HG02588 (cell line): Measurements from ENCODE around the gene KCNC3.

Source experiments
- ATAC-seq: cut with Tn5 transposase; IDR thresholded peaks from one replicate; pipeline ENCODE4 v1.9.1; 2021; ENCODE audit warnings: mild to moderate bottlenecking, moderate library complexity; ENCODE audit not compliant: unreplicated experiment

Gene KCNC3

GRCh38 chr19:50328224-50328872 lies 829 bp downstream of the KCNC3 start:
- ATAC-seq, result peak; percentile 3

- no peak for ATAC-seq
Observed at GRCh38 chr19:50327461-50328223, 1.5 kb downstream of the KCNC3 start.

GRCh38 chr19:50327013-50327412 lies 2.2 kb downstream of the KCNC3 start:
- no peak for ATAC-seq

GRCh38 chr19:50326101-50326664 lies 3.0 kb downstream of the KCNC3 start:
- ATAC-seq, result no peak

- no peak for ATAC-seq
Observed at GRCh38 chr19:50325310-50326100, 3.7 kb downstream of the KCNC3 start.

- no peak for ATAC-seq
Observed at GRCh38 chr19:50324331-50324730, 4.8 kb downstream of the KCNC3 start.

GRCh38 chr19:50323782-50324133 lies 5.4 kb downstream of the KCNC3 start:
- no peak for ATAC-seq

GRCh38 chr19:50322931-50323781 lies 6.0 kb downstream of the KCNC3 start:
- ATAC-seq, result no peak

- no peak for ATAC-seq
Observed at GRCh38 chr19:50322234-50322633, 6.9 kb downstream of the KCNC3 start.

GRCh38 chr19:50321831-50322230 lies 7.3 kb downstream of the KCNC3 start:
- no peak for ATAC-seq

- no peak for ATAC-seq
Observed at GRCh38 chr19:50320596-50320995, 8.6 kb downstream of the KCNC3 start.

GRCh38 chr19:50320051-50320450 lies 9.1 kb downstream of the KCNC3 start:
- no peak for ATAC-seq

- no peak for ATAC-seq
Observed at GRCh38 chr19:50319156-50319555, 10.0 kb downstream of the KCNC3 start.

- ATAC-seq, result no peak
Observed at GRCh38 chr19:50318438-50318837, 10.7 kb downstream of the KCNC3 start.

- ATAC-seq, result no peak
Observed at GRCh38 chr19:50317115-50317514, 12.1 kb downstream of the KCNC3 start.

- ATAC-seq, result no peak
Observed at GRCh38 chr19:50315773-50316448, 13.3 kb downstream of the KCNC3 start.

- ATAC-seq, result no peak
Observed at GRCh38 chr19:50314724-50315708, 14.2 kb downstream of the KCNC3 start.

GRCh38 chr19:50313812-50314536 lies 15.2 kb downstream of the KCNC3 start:
- ATAC-seq, result no peak
